Caco-2 (cell line): ENCODE results near the gene SMAD1. TPM values are rescaled to one million over a fixed set of nuclear protein-coding genes. Genes with fewer than 3 reads are reported as not detected.

ENCODE experiments used
- BruUV-seq: library from RNA; stranded (reverse); fragments of 400-500 nt; replicated peaks from 2 replicates; lab custom pipeline; 2021; lab: Mats Ljungman, UMichigan
- CTCF ChIA-PET: fragments of 300-600 bp; sonication (Branson Sonifier 250); formaldehyde crosslinking; loops from one replicate; lab custom pipeline; 2022; ENCODE audit warnings: antibody characterized with exemption; lab: Charles Lee
- POLR2A ChIA-PET: fragments of 300-600 bp; sonication (Branson Sonifier 250); formaldehyde crosslinking; loops from one replicate; lab custom pipeline; 2022; ENCODE audit warnings: antibody characterized with exemption; lab: Charles Lee
- DNase-seq, 2 experiments: peaks; one replicate each; pipeline versions ENCODE4 v3.0.0 to v3.0.0-alpha.2; 2020 to 2022
- H3K27me3 ChIP-seq: replicated peaks from 2 replicates; pipeline ENCODE4 v1.6.0; 2011; ENCODE audit warnings: low read length; ENCODE audit not compliant: control insufficient read depth, insufficient read depth
- H3K36me3 ChIP-seq: 2 replicates; pipeline ENCODE4 v1.5.1; 2011; ENCODE audit warnings: low read length; ENCODE audit not compliant: control insufficient read depth, insufficient read depth
- H3K4me1 ChIP-seq: fragments of 250-450 bp; sonication (Bioruptor Pico); 2 replicates; pipeline ENCODE4 v1.5.1; 2020; ENCODE audit warnings: mild to moderate bottlenecking
- H3K4me3 ChIP-seq: 2 replicates; pipeline ENCODE4 v1.5.1; 2011; ENCODE audit warnings: low read depth, mild to moderate bottlenecking, control low read depth, low read length
- H3K9me3 ChIP-seq: fragments of 250-450 bp; sonication (Bioruptor Pico); 2 replicates; pipeline ENCODE4 v1.5.1; 2020; ENCODE audit warnings: mild to moderate bottlenecking, moderate library complexity
- H3K27ac Mint-ChIP-seq: one replicate; pipeline ENCODE4 v1.8.0; 2022; ENCODE audit warnings: mixed read lengths; ENCODE audit not compliant: unreplicated experiment
- H3K27me3 Mint-ChIP-seq: one replicate; pipeline ENCODE4 v1.8.0; 2022; ENCODE audit warnings: mixed read lengths; ENCODE audit not compliant: insufficient read depth, unreplicated experiment
- H3K36me3 Mint-ChIP-seq: one replicate; pipeline ENCODE4 v1.8.0; 2022; ENCODE audit warnings: mild to moderate bottlenecking, mixed read lengths; ENCODE audit not compliant: insufficient read depth, unreplicated experiment
- H3K4me1 Mint-ChIP-seq: one replicate; pipeline ENCODE4 v1.8.0; 2022; ENCODE audit warnings: low read depth, mixed read lengths; ENCODE audit not compliant: unreplicated experiment
- H3K4me3 Mint-ChIP-seq: one replicate; pipeline ENCODE4 v1.8.0; 2022; ENCODE audit warnings: mild to moderate bottlenecking, moderate library complexity, mixed read lengths; ENCODE audit not compliant: unreplicated experiment
- H3K9me3 Mint-ChIP-seq: one replicate; pipeline ENCODE4 v1.8.0; 2022; ENCODE audit warnings: mixed read lengths; ENCODE audit not compliant: unreplicated experiment
- intact Hi-C: fragments of 100-400 bp; cut with micrococcal nuclease; formaldehyde crosslinking; loops from one replicate; pipeline ENCODE4 v1.10.0; 2022; ENCODE audit not compliant: unreplicated experiment
- total RNA-seq: library from RNA; stranded (reverse); gene quantifications from 2 replicates; pipeline ENCODE4 v1.2.3, GENCODE V29; 2022
- TF ChIP-seq, protein P1 (sequence below), 2 experiments: fragments of 200-600 bp in 1 of 2; IDR thresholded peaks; 1 replicate in 1 of 2; 2 replicates in 1 of 2; pipeline versions ENCODE4 v1.5.1 to v1.8.0; 2011 to 2022; ENCODE audit warnings: antibody characterized with exemption in 1 of 2, control low read depth in 1 of 2, inconsistent platforms in 1 of 2, low read depth in 1 of 2, low read length in 1 of 2, mild to moderate bottlenecking in 1 of 2, moderate library complexity in 1 of 2; ENCODE audit not compliant: insufficient read depth in 1 of 2, severe bottlenecking in 1 of 2, unreplicated experiment in 1 of 2

SMAD1 gene
- total RNA-seq, 1 experiment from 2014 or later = 4.9 TPM

DNA sequence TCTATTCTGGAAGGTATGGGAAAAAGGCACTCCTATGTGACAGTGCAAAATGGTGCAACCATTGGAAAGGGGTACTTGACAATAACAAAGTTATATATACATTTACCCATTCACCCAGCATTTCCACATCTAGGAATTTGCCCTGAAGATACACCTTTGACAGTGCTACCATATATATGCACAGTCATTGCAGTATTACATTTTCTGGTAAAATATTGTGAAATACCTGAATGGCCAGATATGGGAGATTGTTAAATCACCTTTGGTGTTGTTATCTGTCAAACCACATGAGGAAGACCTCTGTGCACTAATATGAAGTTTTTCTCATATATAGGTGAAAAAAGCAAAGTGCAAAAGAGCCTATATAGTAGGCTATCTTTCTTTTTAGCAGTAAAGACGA lies 53.5 kb downstream of the SMAD1 start:
- no peak for DNase-seq
- no TSS peak for BruUV-seq
- Histone ChIP-seq H3K4me1 (no peaks in the 10 kb centered on the region), H3K27me3 (no peaks in the 10 kb centered on the region), H3K9me3 (no peaks in the 10 kb centered on the region), H3K36me3 (no peaks in the 10 kb centered on the region), H3K4me3 (no peak overlapping the region)
- ChIA-PET POLR2A (no interaction called here), CTCF (no interaction called here)
- H3K4me3 Mint-ChIP-seq = no peak overlapping the region
- no peaks in the 10 kb centered on the region for H3K4me1 Mint-ChIP-seq
- no peaks in the 10 kb centered on the region for H3K27me3 Mint-ChIP-seq
- TF ChIP-seq, protein P1, sequence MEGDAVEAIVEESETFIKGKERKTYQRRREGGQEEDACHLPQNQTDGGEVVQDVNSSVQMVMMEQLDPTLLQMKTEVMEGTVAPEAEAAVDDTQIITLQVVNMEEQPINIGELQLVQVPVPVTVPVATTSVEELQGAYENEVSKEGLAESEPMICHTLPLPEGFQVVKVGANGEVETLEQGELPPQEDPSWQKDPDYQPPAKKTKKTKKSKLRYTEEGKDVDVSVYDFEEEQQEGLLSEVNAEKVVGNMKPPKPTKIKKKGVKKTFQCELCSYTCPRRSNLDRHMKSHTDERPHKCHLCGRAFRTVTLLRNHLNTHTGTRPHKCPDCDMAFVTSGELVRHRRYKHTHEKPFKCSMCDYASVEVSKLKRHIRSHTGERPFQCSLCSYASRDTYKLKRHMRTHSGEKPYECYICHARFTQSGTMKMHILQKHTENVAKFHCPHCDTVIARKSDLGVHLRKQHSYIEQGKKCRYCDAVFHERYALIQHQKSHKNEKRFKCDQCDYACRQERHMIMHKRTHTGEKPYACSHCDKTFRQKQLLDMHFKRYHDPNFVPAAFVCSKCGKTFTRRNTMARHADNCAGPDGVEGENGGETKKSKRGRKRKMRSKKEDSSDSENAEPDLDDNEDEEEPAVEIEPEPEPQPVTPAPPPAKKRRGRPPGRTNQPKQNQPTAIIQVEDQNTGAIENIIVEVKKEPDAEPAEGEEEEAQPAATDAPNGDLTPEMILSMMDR (IDR thresholded peaks at IDR 0.05; ENCODE audit: insufficient read depth in 1 of 2, low read depth in 1 of 2, low read length in 1 of 2, severe bottlenecking in 1 of 2, unreplicated experiment in 1 of 2) = no peak
- H3K36me3 Mint-ChIP-seq = no peaks in the 10 kb centered on the region
- H3K9me3 Mint-ChIP-seq = no peaks in the 10 kb centered on the region
- H3K27ac Mint-ChIP-seq = no peak overlapping the region
- intact Hi-C loops = no loop called here

DNA sequence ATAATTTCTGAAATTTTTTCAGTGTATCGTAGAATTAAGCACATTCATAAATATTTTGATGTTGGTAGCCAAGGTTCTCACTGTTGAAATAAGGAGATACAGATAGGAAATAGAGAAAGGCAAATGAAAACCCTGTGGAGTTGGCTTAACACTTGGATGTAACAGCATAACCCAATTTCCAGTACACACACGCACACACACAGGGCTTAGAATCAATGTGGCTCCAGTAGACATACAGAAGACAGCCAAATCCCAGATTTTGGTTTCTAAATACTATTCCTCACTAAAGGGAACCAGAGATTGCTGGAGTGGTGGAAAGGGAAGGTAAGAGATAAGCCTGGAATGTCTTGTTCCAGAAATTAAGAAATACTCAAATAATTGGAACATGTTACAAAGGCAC lies 54.4 kb downstream of the SMAD1 start:
- H3K36me3 Mint-ChIP-seq = no peaks in the 10 kb centered on the region
- no peaks in the 10 kb centered on the region for H3K9me3 ChIP-seq
- H3K9me3 Mint-ChIP-seq = no peaks in the 10 kb centered on the region
- ChIA-PET POLR2A (no interaction called here), CTCF (no interaction called here)
- no peak overlapping the region for H3K4me3 Mint-ChIP-seq
- BruUV-seq = no TSS peak
- no peaks in the 10 kb centered on the region for H3K27me3 Mint-ChIP-seq
- H3K4me3 ChIP-seq = no peak overlapping the region
- no peak for DNase-seq
- no peak overlapping the region for H3K27ac Mint-ChIP-seq
- H3K36me3 ChIP-seq = no peaks in the 10 kb centered on the region
- H3K4me1 Mint-ChIP-seq = no peaks in the 10 kb centered on the region
- no peaks in the 10 kb centered on the region for H3K4me1 ChIP-seq
- TF ChIP-seq, protein P1 (IDR thresholded peaks at IDR 0.05; ENCODE audit: insufficient read depth in 1 of 2, low read depth in 1 of 2, low read length in 1 of 2, severe bottlenecking in 1 of 2, unreplicated experiment in 1 of 2) = no peak
- intact Hi-C loops = no loop called here
- H3K27me3 ChIP-seq = no peaks in the 10 kb centered on the region

DNA sequence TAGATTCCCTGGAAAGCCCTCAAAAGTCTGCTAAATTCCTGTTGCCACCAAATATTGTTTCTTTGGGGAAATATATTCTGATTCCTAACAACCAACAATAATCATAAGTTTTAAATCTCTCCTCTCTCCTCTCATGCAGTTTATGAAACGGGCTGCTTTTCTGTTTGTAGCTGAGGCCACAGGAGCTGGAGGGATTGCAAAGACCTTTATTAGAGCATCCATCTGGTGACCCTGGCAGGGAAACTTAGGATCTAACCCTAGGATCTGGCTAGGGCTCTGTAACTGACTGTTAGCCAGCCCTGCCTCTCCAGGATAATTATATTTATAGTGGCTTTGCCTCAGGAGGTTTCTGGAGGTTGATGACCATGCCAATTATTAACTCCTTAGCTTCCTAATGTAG lies 56.9 kb downstream of the SMAD1 start:
- Histone ChIP-seq H3K27me3 (no peaks in the 10 kb centered on the region), H3K4me1 (no peaks in the 10 kb centered on the region), H3K36me3 (no peaks in the 10 kb centered on the region), H3K9me3 (no peaks in the 10 kb centered on the region), H3K4me3 (no peak overlapping the region)
- H3K4me1 Mint-ChIP-seq = no peaks in the 10 kb centered on the region
- no peaks in the 10 kb centered on the region for H3K9me3 Mint-ChIP-seq
- H3K4me3 Mint-ChIP-seq = no peak overlapping the region
- CTCF ChIA-PET = no interaction called here
- intact Hi-C loops = no loop called here
- TF ChIP-seq, protein P1 (IDR thresholded peaks at IDR 0.05; ENCODE audit: insufficient read depth in 1 of 2, low read depth in 1 of 2, low read length in 1 of 2, severe bottlenecking in 1 of 2, unreplicated experiment in 1 of 2) = no peak
- POLR2A ChIA-PET = no interaction called here
- H3K27ac Mint-ChIP-seq = no peak overlapping the region
- BruUV-seq = no TSS peak
- no peaks in the 10 kb centered on the region for H3K36me3 Mint-ChIP-seq
- DNase-seq = no peak
- no peaks in the 10 kb centered on the region for H3K27me3 Mint-ChIP-seq
